Right lobe of liver (tissue), 6 donors: Measurements from ENCODE around the gene OR6A2. TPM values are rescaled to one million over a fixed set of nuclear protein-coding genes. Genes with fewer than 3 reads are reported as not detected.

ENCODE experiments used
- ATAC-seq, 4 donors: fragments of 200-7000 bp; cut with Tn5 transposase; one replicate each; pipeline ENCODE4 v1.9.1; 2020; ENCODE audit warnings: mild to moderate bottlenecking in 4 of 4, moderate library complexity in 4 of 4
- DNase-seq, 3 donors: peaks; one replicate each; pipeline ENCODE4 v3.0.0-alpha.2; 2020
- H3K27ac ChIP-seq, 3 donors: fragments of 200-600 bp; one replicate each; pipeline ENCODE4 v1.8.0; 2022
- H3K27me3 ChIP-seq, 2 donors: fragments of 200-600 bp; one replicate each; pipeline ENCODE4 v1.8.0; 2022
- H3K36me3 ChIP-seq, 4 donors: fragments of 200-600 bp; sonication (generic) in 1 of 4; one replicate each; pipeline versions ENCODE4 v1.5.1 to v1.8.0; 2017 to 2022; ENCODE audit warnings: control low read depth in 1 of 4
- H3K4me1 ChIP-seq, 4 donors: fragments of 200-600 bp; sonication (generic) in 1 of 4; one replicate each; pipeline versions ENCODE4 v1.5.1 to v1.8.0; 2017 to 2022; ENCODE audit warnings: control low read depth in 1 of 4
- H3K4me3 ChIP-seq, 3 donors: fragments of 200-600 bp; one replicate each; pipeline ENCODE4 v1.8.0; 2022
- H3K9me3 ChIP-seq, 4 donors: fragments of 200-600 bp; sonication (generic) in 1 of 4; one replicate each; pipeline versions ENCODE4 v1.5.1 to v1.8.0; 2017 to 2022; ENCODE audit warnings: control low read depth in 1 of 4
- POLR2A ChIP-seq: fragments of 450-650 bp; IDR thresholded peaks from one replicate; pipeline ENCODE4 v1.6.1; 2017; ENCODE audit warnings: antibody characterized with exemption, mild to moderate bottlenecking
- WGBS: methylation state at CpG from one replicate; pipeline ENCODE4 v1.1.6; 2018; ENCODE audit warnings: low coverage, low lambda C conversion rate; ENCODE audit not compliant: insufficient coverage; ENCODE audit errors: missing lambda C conversion rate; 5-methylcytosine and 5-hydroxymethylcytosine counted together
- intact Hi-C, 2 donors: fragments of 100-400 bp; cut with DNase I; formaldehyde crosslinking; loops; one replicate each; pipeline versions ENCODE4 v1.11.2 to v1.14.1; 2022
- total RNA-seq, 6 experiments: library from RNA; depleted of rRNA in 2 of 6; stranded (reverse); fragments of >200 nt in 2 of 6; fragmentation: NEBNext Ultra II Directional in 3 of 6; extraction: Animal tissue kit (Norgen Biotek cat#: 25700) in 3 of 6; gene quantifications; one replicate each; pipeline versions ENCODE4 v1.1.0 to v1.2.4, GENCODE V29; 2016 to 2023
- TF ChIP-seq, protein P1 (sequence below), 4 donors: fragments of 200-600 bp in 3 of 4; fragments of 450-650 bp in 1 of 4; IDR thresholded peaks; one replicate each; pipeline versions ENCODE4 v1.5.1 to v1.8.0; 2016 to 2022; ENCODE audit warnings: antibody characterized with exemption in 4 of 4, mild to moderate bottlenecking in 2 of 4
- donor health status: DM: no; HTN: yes; CAD: no.
- donor health status: DM: no; HTN: no; CAD: no.
- donor health status: DM: no; HTN: no; CAD: no.
- donor health status: DM: no; HTN: yes; CAD: no.
- donor health status: DM: no; HTN: yes; CAD: no.

OR6A2 gene
- total RNA-seq, 6 experiments from 2014 or later = 0.04 to 0.49 TPM; not detected in 4

GRCh38 chr11:6780829-6781228, 18.7 kb downstream of the OR6A2 start:
- no peaks in the 10 kb centered on the region for H3K27me3 ChIP-seq
- DNase-seq (no peak), ATAC-seq (no peak)
- no peaks in the 10 kb centered on the region for H3K9me3 ChIP-seq
- TF ChIP-seq POLR2A = no peak
- TF ChIP-seq, protein P1, sequence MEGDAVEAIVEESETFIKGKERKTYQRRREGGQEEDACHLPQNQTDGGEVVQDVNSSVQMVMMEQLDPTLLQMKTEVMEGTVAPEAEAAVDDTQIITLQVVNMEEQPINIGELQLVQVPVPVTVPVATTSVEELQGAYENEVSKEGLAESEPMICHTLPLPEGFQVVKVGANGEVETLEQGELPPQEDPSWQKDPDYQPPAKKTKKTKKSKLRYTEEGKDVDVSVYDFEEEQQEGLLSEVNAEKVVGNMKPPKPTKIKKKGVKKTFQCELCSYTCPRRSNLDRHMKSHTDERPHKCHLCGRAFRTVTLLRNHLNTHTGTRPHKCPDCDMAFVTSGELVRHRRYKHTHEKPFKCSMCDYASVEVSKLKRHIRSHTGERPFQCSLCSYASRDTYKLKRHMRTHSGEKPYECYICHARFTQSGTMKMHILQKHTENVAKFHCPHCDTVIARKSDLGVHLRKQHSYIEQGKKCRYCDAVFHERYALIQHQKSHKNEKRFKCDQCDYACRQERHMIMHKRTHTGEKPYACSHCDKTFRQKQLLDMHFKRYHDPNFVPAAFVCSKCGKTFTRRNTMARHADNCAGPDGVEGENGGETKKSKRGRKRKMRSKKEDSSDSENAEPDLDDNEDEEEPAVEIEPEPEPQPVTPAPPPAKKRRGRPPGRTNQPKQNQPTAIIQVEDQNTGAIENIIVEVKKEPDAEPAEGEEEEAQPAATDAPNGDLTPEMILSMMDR (IDR thresholded peaks at IDR 0.05) = no peak
- H3K4me3 ChIP-seq = no peak overlapping the region
- intact Hi-C loops = no loop called here
- H3K4me1 ChIP-seq = no peaks in the 10 kb centered on the region
- no peaks in the 10 kb centered on the region for H3K36me3 ChIP-seq
- H3K27ac ChIP-seq = no peak overlapping the region

DNA sequence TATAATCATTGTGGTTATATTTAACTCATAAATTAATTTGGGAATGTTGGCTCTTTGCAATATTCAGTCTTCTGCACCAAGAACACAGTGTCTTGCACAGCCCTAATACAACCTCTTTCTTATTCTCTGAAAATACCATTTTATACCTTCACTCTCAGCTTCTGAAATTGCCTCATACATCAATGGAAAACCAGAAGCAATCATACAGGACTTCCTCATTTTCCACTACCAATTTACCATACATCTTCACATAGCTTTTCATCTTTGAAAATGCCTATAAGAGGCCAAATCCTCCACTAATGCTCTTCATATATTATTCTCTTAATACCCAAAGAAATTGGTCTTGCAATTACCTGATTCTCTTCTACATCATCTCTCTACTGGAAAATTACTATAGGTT, 21.0 kb downstream of the OR6A2 start:
- ATAC-seq (no peak), DNase-seq (no peak)
- intact Hi-C loops = no loop called here
- no peak overlapping the region for H3K27ac ChIP-seq
- H3K27me3 ChIP-seq = no peaks in the 10 kb centered on the region
- no peaks in the 10 kb centered on the region for H3K4me1 ChIP-seq
- H3K36me3 ChIP-seq = no peaks in the 10 kb centered on the region
- H3K9me3 ChIP-seq = no peaks in the 10 kb centered on the region
- H3K4me3 ChIP-seq = no peak overlapping the region
- TF ChIP-seq POLR2A = no peak
- TF ChIP-seq, protein P1 (IDR thresholded peaks at IDR 0.05) = no peak

- no peak for DNase-seq
- no peaks in the 10 kb centered on the region for H3K4me1 ChIP-seq
Observed at GRCh38 chr11:6771926-6772893, 27.3 kb downstream of the OR6A2 start, which contains the start of gene OR2AG2. TSS of gene OR2AG2 (minus strand) at chr11:6771976. CDS start at chr11:6768957, 3,019 bp downstream.

DNA sequence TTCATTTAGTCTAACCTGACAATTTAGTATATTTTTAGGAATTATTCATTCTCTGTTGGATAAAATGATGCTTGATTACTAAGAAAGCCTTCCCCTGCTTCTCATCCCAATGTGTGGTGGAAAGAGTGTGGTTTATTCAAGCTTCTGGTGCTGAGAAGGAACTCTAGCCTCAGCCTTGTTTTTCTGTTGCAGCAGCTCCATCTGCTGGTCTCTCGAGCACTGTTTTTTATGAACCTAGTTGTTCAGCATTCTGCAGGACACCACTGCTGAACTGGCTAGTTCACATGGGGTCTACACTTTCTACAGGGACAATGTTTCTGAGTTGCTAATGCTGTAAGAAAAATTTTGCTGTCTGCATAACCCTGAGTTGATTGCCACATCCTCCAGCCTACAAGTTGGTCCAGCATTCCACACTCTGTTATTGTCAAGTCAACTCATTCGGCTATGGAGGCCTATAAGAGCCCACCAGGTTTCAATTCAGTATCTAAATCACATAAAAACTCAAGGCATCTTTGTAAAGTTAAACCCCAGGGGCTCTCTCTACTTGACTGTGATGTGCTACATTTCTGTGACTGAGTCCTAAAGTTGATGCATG, 42.0 kb downstream of the OR6A2 start:
- TF ChIP-seq, protein P1 (IDR thresholded peaks at IDR 0.05) = peak; percentile 70 to 73 (median 72)
- TF ChIP-seq POLR2A = no peak
- no peaks in the 10 kb centered on the region for H3K27me3 ChIP-seq
- no peaks in the 10 kb centered on the region for H3K36me3 ChIP-seq
- no peaks in the 10 kb centered on the region for H3K9me3 ChIP-seq
- H3K27ac ChIP-seq = no peak overlapping the region
- intact Hi-C loops = no loop called here
- peaks cover 0 to 9% (median 4%) of the 10 kb centered on the region in 4 donors for H3K4me1 ChIP-seq
- WGBS = 50% methylated on average over 2 of the region's 2 CpGs
- no peak overlapping the region for H3K4me3 ChIP-seq
- ATAC-seq (peak; percentile 89 to 96 (median 95)), DNase-seq (peak in 2 of 3 donors; percentile 32 to 50)

More at GRCh38 chr11:6771926-6772893, 27.3 kb downstream of the OR6A2 start, which contains the start of gene OR2AG2:
- intact Hi-C loops = no loop called here
- TF ChIP-seq, protein P1 (IDR thresholded peaks at IDR 0.05) = no peak
- no peak for TF ChIP-seq POLR2A
- peak; percentile 43 to 69 (median 57) for ATAC-seq
- Histone ChIP-seq H3K27me3 (no peaks in the 10 kb centered on the region), H3K27ac (no peak within 1 kb of the TSS), H3K36me3 (no peaks in the 10 kb centered on the region), H3K9me3 (no peaks in the 10 kb centered on the region), H3K4me3 (no peak within 1 kb of the TSS)
- WGBS = 70% methylated on average over 3 of the region's 4 CpGs
